Smooth muscle cell (in vitro differentiated cells): ENCODE measurements around the gene SREK1. TPM values are rescaled to one million over a fixed set of nuclear protein-coding genes. Genes with fewer than 3 reads are reported as not detected.

ENCODE experiments used
- DNase-seq: peaks from one replicate; lab custom pipeline; 2025; ENCODE audit not compliant: unreplicated experiment; lab: John Stamatoyannopoulos, UW
- H2AFZ ChIP-seq: fragments of 200-600 bp; sonication (generic); 2 replicates; pipeline ENCODE4 v1.6.0; 2016; ENCODE audit warnings: antibody characterized with exemption, low read depth, mild to moderate bottlenecking
- H3F3A ChIP-seq: fragments of 200-600 bp; sonication (generic); 2 replicates; pipeline ENCODE4 v1.6.0; 2017; ENCODE audit warnings: antibody characterized with exemption, low read depth
- H3K27ac ChIP-seq: fragments of 200-600 bp; sonication (generic); 2 replicates; pipeline ENCODE4 v1.5.1; 2016; ENCODE audit warnings: low read depth, mild to moderate bottlenecking
- H3K27me3 ChIP-seq: fragments of 200-600 bp; sonication (generic); 2 replicates; pipeline ENCODE4 v1.6.1; 2016; ENCODE audit warnings: low read depth, mild to moderate bottlenecking
- H3K36me3 ChIP-seq: fragments of 200-600 bp; sonication (generic); 2 replicates; pipeline ENCODE4 v1.5.1; 2016; ENCODE audit warnings: low read depth
- H3K4me1 ChIP-seq: fragments of 200-600 bp; sonication (generic); 2 replicates; pipeline ENCODE4 v1.5.1; 2016; ENCODE audit warnings: low read depth
- H3K4me2 ChIP-seq: fragments of 200-600 bp; sonication (generic); 2 replicates; pipeline ENCODE4 v1.6.0; 2016; ENCODE audit warnings: mild to moderate bottlenecking
- H3K4me3 ChIP-seq: fragments of 200-600 bp; sonication (generic); 2 replicates; pipeline ENCODE4 v1.5.1; 2016; ENCODE audit warnings: mild to moderate bottlenecking
- H3K79me2 ChIP-seq: fragments of 200-600 bp; sonication (generic); 2 replicates; pipeline ENCODE4 v1.6.0; 2016; ENCODE audit warnings: low read depth, mild to moderate bottlenecking
- H3K9ac ChIP-seq: fragments of 200-600 bp; sonication (generic); 2 replicates; pipeline ENCODE4 v1.6.0; 2016; ENCODE audit warnings: low read depth
- H3K9me3 ChIP-seq: fragments of 200-600 bp; sonication (generic); replicated peaks from 2 replicates; pipeline ENCODE4 v1.5.1; 2016; ENCODE audit warnings: low read depth
- H4K20me1 ChIP-seq: fragments of 200-600 bp; sonication (generic); 2 replicates; pipeline ENCODE4 v1.6.0; 2016; ENCODE audit warnings: low read depth
- WGBS: methylation state at CpG from one replicate; pipeline ENCODE4 v1.1.7; 2016; ENCODE audit warnings: low lambda C conversion rate; 5-methylcytosine and 5-hydroxymethylcytosine counted together
- polyA plus RNA-seq: library from polyadenylated mRNA; unstranded; fragments of >200 nt; fragmentation: Nextera tagmentation; extraction: Ambion mirVana; gene quantifications from 2 replicates; pipeline ENCODE4 v1.2.1, GENCODE V29; 2016
- total RNA-seq: library from RNA; depleted of rRNA; stranded (reverse); fragments of >200 nt; gene quantifications from 2 replicates; pipeline ENCODE4 v1.2.3, GENCODE V29; 2014
- TF ChIP-seq, protein P1 (sequence below): fragments of 200-600 bp; sonication (generic); IDR thresholded peaks from 2 replicates; pipeline ENCODE4 v1.5.1; 2017; ENCODE audit warnings: borderline replicate concordance, mild to moderate bottlenecking, antibody characterized with exemption; ENCODE audit not compliant: insufficient read depth, poor library complexity, severe bottlenecking

Gene SREK1
- total and polyA plus RNA-seq, 2 experiments from 2014 or later, result 31.0 to 70.9 TPM

- no peak for DNase-seq
- Histone ChIP-seq H3K4me1 (peaks cover 25% of the 10 kb centered on the region), H3K9ac (peak overlapping the region; percentile 98), H3K36me3 (no peaks in the 10 kb centered on the region), H3K4me2 (peak overlapping the region; percentile 94), H3K4me3 (peak overlapping the region; percentile 84), H3K27me3 (no peaks in the 10 kb centered on the region), H2AFZ (no peak overlapping the region), H3K79me2 (peaks cover 57% of the 10 kb centered on the region), H4K20me1 (peaks cover 48% of the 10 kb centered on the region), H3K27ac (peak overlapping the region; percentile 98), H3K9me3 (no peaks in the 10 kb centered on the region), H3F3A (no peaks in the 10 kb centered on the region)
- TF ChIP-seq, protein P1, sequence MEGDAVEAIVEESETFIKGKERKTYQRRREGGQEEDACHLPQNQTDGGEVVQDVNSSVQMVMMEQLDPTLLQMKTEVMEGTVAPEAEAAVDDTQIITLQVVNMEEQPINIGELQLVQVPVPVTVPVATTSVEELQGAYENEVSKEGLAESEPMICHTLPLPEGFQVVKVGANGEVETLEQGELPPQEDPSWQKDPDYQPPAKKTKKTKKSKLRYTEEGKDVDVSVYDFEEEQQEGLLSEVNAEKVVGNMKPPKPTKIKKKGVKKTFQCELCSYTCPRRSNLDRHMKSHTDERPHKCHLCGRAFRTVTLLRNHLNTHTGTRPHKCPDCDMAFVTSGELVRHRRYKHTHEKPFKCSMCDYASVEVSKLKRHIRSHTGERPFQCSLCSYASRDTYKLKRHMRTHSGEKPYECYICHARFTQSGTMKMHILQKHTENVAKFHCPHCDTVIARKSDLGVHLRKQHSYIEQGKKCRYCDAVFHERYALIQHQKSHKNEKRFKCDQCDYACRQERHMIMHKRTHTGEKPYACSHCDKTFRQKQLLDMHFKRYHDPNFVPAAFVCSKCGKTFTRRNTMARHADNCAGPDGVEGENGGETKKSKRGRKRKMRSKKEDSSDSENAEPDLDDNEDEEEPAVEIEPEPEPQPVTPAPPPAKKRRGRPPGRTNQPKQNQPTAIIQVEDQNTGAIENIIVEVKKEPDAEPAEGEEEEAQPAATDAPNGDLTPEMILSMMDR, result no peak
- 75% methylated on average over 8 of the region's 8 CpGs for WGBS
Observed at GRCh38 chr5:66145737-66146136, 1.6 kb downstream of the SREK1 start.

- H3F3A ChIP-seq, result no peaks in the 10 kb centered on the region
- WGBS, result 88% methylated on average over 3 of the region's 3 CpGs
- H3K4me3 ChIP-seq, result no peak overlapping the region
- no peak for DNase-seq
- H2AFZ ChIP-seq, result no peak overlapping the region
- peak overlapping the region; percentile 34 for H3K27ac ChIP-seq
- no peaks in the 10 kb centered on the region for H3K9me3 ChIP-seq
- H3K27me3 ChIP-seq, result no peaks in the 10 kb centered on the region
- peaks cover 87% of the 10 kb centered on the region for H4K20me1 ChIP-seq
- H3K4me2 ChIP-seq, result no peak overlapping the region
- TF ChIP-seq, protein P1, result no peak
- no peaks in the 10 kb centered on the region for H3K36me3 ChIP-seq
- H3K9ac ChIP-seq, result no peak overlapping the region
- peaks cover 98% of the 10 kb centered on the region for H3K79me2 ChIP-seq
- H3K4me1 ChIP-seq, result peaks cover 18% of the 10 kb centered on the region
Observed at GRCh38 chr5:66149950-66150349, 5.8 kb downstream of the SREK1 start.

GRCh38 chr5:66151030-66151429 is 6.9 kb downstream of the SREK1 start:
- Histone ChIP-seq H3F3A (no peaks in the 10 kb centered on the region), H2AFZ (no peak overlapping the region), H3K9me3 (no peaks in the 10 kb centered on the region), H4K20me1 (peaks cover 94% of the 10 kb centered on the region), H3K79me2 (peaks cover 98% of the 10 kb centered on the region), H3K36me3 (no peaks in the 10 kb centered on the region), H3K4me3 (no peak overlapping the region), H3K27ac (no peak overlapping the region), H3K27me3 (no peaks in the 10 kb centered on the region), H3K4me2 (no peak overlapping the region), H3K9ac (no peak overlapping the region), H3K4me1 (peaks cover 11% of the 10 kb centered on the region)
- 73% methylated on average over 2 of the region's 2 CpGs for WGBS
- no peak for DNase-seq
- TF ChIP-seq, protein P1, result no peak

DNA sequence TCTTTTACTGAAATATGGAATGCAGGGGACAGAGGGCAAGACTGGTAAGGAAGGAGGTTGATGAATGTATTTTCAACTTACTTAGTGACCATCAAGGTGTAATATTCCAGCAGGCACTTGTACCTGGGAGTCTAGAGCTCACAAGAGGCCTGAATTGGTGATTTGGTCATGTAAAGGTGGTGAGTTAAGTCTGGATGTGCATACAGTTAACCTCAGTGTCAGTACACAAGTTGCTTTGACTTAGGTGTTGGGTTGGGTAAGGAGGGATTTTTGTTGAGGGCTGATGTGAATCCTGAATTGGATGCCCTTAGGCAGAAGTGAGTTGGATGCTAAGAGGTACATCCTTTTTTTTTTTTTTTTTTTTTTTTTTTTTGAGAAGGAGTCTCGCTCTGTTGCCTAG is 7.4 kb downstream of the SREK1 start:
- no peaks in the 10 kb centered on the region for H3F3A ChIP-seq
- H3K27ac ChIP-seq, result no peak overlapping the region
- no peak overlapping the region for H3K9ac ChIP-seq
- peaks cover 7% of the 10 kb centered on the region for H3K4me1 ChIP-seq
- no peak for DNase-seq
- no peaks in the 10 kb centered on the region for H3K27me3 ChIP-seq
- no peak overlapping the region for H3K4me2 ChIP-seq
- no peak overlapping the region for H3K4me3 ChIP-seq
- H3K79me2 ChIP-seq, result peaks cover 95% of the 10 kb centered on the region
- H3K36me3 ChIP-seq, result no peaks in the 10 kb centered on the region
- WGBS, result no CpG with 5 or more reads among the region's 1 CpG
- peaks cover 92% of the 10 kb centered on the region for H4K20me1 ChIP-seq
- no peak overlapping the region for H2AFZ ChIP-seq
- H3K9me3 ChIP-seq, result no peaks in the 10 kb centered on the region
- TF ChIP-seq, protein P1, result no peak
